A549 treated with Mapracorat at 1 μM for 4 hours (cell line): Measurements from ENCODE around the gene HORMAD1. TPM values are rescaled to one million over a fixed set of nuclear protein-coding genes. Genes with fewer than 3 reads are reported as not detected.

Experiments used
- total RNA-seq: library from RNA; stranded (reverse); fragments of 200-300 nt; extraction: Qiagen RNA extraction; gene quantifications from 5 replicates; pipeline ENCODE4 v1.2.3, GENCODE V29; 2022

Gene HORMAD1, protein sequence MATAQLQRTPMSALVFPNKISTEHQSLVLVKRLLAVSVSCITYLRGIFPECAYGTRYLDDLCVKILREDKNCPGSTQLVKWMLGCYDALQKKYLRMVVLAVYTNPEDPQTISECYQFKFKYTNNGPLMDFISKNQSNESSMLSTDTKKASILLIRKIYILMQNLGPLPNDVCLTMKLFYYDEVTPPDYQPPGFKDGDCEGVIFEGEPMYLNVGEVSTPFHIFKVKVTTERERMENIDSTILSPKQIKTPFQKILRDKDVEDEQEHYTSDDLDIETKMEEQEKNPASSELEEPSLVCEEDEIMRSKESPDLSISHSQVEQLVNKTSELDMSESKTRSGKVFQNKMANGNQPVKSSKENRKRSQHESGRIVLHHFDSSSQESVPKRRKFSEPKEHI
- total RNA-seq = 7.2 to 10.0 TPM (median 7.5 TPM) in 5 replicates

DNA sequence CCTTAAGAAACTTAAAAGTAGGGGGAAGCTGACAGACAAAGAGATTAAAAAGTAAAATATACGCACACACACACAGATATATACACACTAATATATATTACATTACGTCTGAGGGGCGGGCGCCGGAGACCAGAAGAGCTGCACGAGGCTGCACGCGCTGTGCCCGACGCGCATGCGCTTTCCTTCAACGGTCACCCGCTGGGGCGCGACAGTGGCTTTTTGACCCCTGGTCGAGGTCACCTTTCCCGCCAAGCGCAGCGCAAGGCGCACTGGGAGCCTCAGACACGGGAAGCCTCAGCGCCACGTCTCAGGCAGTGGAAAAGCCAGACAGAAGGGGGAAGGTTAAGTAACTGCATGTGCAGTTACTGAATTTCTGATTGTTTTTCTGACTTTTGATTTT, at the start of gene HORMAD1:
Gene HORMAD1, minus strand, starts transcription at position 193 of the 400 bp plus-strand sequence. CDS start 1,390 bp downstream, outside the sequence.

DNA sequence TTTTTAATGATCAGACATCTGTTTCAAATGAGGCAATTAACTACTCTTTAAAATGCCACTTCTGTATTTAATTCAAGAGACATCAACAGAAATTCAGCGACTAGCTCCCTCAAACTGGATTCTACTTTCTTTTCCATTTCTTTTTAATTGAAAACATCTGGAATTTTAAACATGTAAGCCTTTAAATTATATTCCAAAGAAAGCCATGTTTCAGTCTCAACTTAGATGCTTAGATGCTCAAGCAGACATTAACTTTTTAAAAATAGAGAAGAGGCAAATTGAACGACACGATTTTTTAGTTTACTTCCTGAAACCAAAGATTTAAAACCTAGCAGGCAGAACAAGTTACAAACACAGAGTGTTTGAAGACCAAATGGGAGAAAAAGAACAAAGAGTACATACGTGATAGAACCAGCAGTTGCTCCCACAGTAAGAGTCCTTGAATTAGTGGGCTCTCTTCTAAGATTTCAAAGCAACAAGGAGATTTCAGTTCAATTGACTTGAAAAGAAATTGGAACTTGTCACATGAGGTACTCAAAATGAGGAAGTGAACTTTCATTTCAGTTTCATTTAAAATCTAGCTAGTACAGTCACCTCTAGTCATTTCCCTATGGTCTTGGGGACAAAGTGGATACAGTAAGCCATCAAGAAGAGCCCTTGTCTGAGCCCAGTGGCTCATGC, 44.7 kb upstream of the HORMAD1 start, which contains the start of gene CTSS:
Gene CTSS, minus strand, starts transcription at position 483 of the 681 bp plus-strand sequence. CDS start 1,015 bp downstream, outside the sequence.

DNA sequence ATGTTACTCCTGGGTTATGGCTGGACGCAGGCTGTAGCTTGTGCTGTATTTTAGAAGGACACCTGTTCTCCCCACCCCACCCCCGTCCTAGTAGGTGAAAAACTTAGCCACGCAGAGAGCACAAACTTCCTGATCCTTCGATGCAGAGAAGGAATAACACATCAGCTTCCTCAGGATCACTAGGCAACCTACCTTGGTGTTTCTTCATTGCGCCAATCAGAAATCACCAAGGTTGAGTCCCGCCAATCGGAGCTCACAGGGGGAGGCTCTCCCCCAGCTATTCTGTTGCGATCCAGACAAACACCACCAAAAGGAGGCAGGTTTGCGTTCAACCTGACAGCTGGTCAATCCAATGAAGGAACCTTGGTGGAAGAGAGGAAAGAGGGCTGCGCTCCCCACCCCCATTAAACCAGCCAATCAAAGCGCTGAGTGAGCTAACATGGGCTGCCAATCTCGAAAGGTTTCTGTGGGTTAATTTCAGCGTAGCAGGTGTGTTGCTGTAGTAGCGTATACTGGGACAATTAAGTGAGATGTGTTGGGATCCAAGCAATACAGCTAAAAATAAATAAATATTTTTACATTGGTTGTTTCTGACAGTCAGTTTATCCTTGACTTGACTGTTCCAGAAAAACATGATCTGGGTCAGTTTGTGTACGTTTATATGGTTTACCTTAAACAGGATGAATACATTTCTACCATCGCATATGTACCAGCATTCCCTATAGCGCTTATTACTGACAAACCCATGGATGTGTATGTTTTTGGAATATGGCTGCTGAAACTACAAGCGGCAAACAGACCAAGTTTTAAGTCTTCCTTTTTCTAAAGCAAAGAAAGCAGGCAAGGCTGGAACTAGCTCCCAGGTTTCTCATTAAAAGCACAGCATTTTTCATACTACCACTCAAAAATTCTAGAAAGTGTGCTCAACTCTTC, 23.4 kb downstream of the HORMAD1 start, which contains the start of gene GOLPH3L:
Gene GOLPH3L, minus strand, starts transcription at position 160 of the 933 bp plus-strand sequence. CDS start 2,316 bp downstream, outside the sequence.

Other genes starting within 250 kb of the HORMAD1 start
- 19.2 to 22.0 TPM (median 20.3 TPM) in 5 replicates for gene TARS2, start 233.5 kb downstream of the HORMAD1 start, total RNA-seq
- gene ECM1, start 212.8 kb downstream of the HORMAD1 start, total RNA-seq = 1.8 to 2.1 TPM (median 2.0 TPM) in 5 replicates
- gene FALEC, start 205.1 kb downstream of the HORMAD1 start, total RNA-seq = 0.29 TPM in 1 of 5 replicates, not detected in the others
- gene ADAMTSL4, start 171.5 kb downstream of the HORMAD1 start, total RNA-seq = 4.3 to 8.1 TPM (median 6.8 TPM) in 5 replicates
- gene MCL1, start 141.3 kb downstream of the HORMAD1 start, total RNA-seq = 220 to 303 TPM (median 284 TPM) in 5 replicates
- gene ENSA, start 91.3 kb downstream of the HORMAD1 start, total RNA-seq = 133 to 151 TPM (median 137 TPM) in 5 replicates
- gene GOLPH3L, start 23.7 kb downstream of the HORMAD1 start, total RNA-seq = 12.7 to 16.7 TPM (median 15.3 TPM) in 5 replicates
- gene CTSS, start 44.9 kb upstream of the HORMAD1 start, total RNA-seq = 14.2 to 18.5 TPM (median 14.4 TPM) in 5 replicates
- 1.4 to 2.2 TPM (median 1.7 TPM) in 5 replicates for gene CTSK, start 87.4 kb upstream of the HORMAD1 start, total RNA-seq
- gene ARNT, start 155.7 kb upstream of the HORMAD1 start, total RNA-seq = 9.4 to 14.5 TPM (median 11.9 TPM) in 5 replicates
- gene CTXND2, start 166.2 kb upstream of the HORMAD1 start, total RNA-seq = not detected in 5 replicates
- 21.2 to 26.1 TPM (median 23.9 TPM) in 5 replicates for gene SETDB1, start 205.5 kb upstream of the HORMAD1 start, total RNA-seq